Esophagus muscularis mucosa (tissue), 4 donors: Measurements from ENCODE around the gene ADAMTS2. TPM values are rescaled to one million over a fixed set of nuclear protein-coding genes. Genes with fewer than 3 reads are reported as not detected.

Source experiments
- DNase-seq: peaks from one replicate; pipeline ENCODE4 v3.0.0-alpha.2; 2017; ENCODE audit errors: extremely low spot score
- H3K27ac ChIP-seq, 4 donors: fragments of 200-600 bp; sonication (generic); replicated peaks in 1 of 4; 1 replicate in 3 of 4; 2 replicates in 1 of 4; pipeline ENCODE4 v1.5.1; 2016 to 2019; ENCODE audit warnings: mild to moderate bottlenecking in 1 of 4
- H3K27me3 ChIP-seq, 4 donors: fragments of 200-600 bp; sonication (generic); one replicate each; pipeline versions ENCODE4 v1.5.1 to v1.6.0; 2016 to 2019
- H3K36me3 ChIP-seq, 4 donors: fragments of 200-600 bp; sonication (generic); one replicate each; pipeline ENCODE4 v1.5.1; 2016 to 2019
- H3K4me1 ChIP-seq, 4 donors: fragments of 200-600 bp; sonication (generic); one replicate each; pipeline ENCODE4 v1.5.1; 2016 to 2019
- H3K4me3 ChIP-seq, 4 donors: fragments of 200-600 bp; sonication (generic); 1 replicate in 2 of 4; 2 replicates in 2 of 4; pipeline ENCODE4 v1.5.1; 2016 to 2019; ENCODE audit warnings: mild to moderate bottlenecking in 4 of 4, moderate library complexity in 1 of 4
- H3K9me3 ChIP-seq, 4 donors: fragments of 200-600 bp; sonication (generic); 1 replicate in 3 of 4; 2 replicates in 1 of 4; pipeline ENCODE4 v1.5.1; 2016 to 2019
- CTCF ChIP-seq, 3 experiments: fragments of 200-600 bp in 2 of 3; fragments of 450-650 bp in 1 of 3; sonication (generic) in 2 of 3; IDR thresholded peaks; one replicate each; pipeline ENCODE4 v1.5.1; 2017 to 2019; ENCODE audit warnings: antibody characterized with exemption in 3 of 3, mild to moderate bottlenecking in 2 of 3, moderate library complexity in 1 of 3
- EP300 ChIP-seq: sonication (generic); formaldehyde crosslinking; IDR thresholded peaks from one replicate; pipeline ENCODE4 v1.6.1; 2017; ENCODE audit warnings: antibody characterized with exemption
- POLR2A ChIP-seq: fragments of 450-650 bp; IDR thresholded peaks from one replicate; pipeline ENCODE4 v1.6.1; 2017; ENCODE audit warnings: antibody characterized with exemption, moderate library complexity, mild to moderate bottlenecking, low read depth
- POLR2AphosphoS5 ChIP-seq, 2 donors: sonication (generic); formaldehyde crosslinking; IDR thresholded peaks; one replicate each; pipeline ENCODE4 v1.6.1; 2017; ENCODE audit warnings: antibody characterized with exemption in 2 of 2
- WGBS: methylation state at CpG from one replicate; pipeline ENCODE4 v1.1.5; 2018; 5-methylcytosine and 5-hydroxymethylcytosine counted together
- intact Hi-C: fragments of 100-400 bp; cut with DNase I; formaldehyde crosslinking; loops from one replicate; pipeline ENCODE4 v1.15.1; 2023
- total RNA-seq, 4 donors: library from RNA; depleted of rRNA; stranded (reverse); fragments of >200 nt; gene quantifications; one replicate each; pipeline versions ENCODE4 v1.1.0 to v1.2.1, GENCODE V29; 2016

ADAMTS2 gene
- total RNA-seq, 4 donors from 2014 or later = 17.8 to 31.8 (median 21.4) TPM

- intact Hi-C loops = no loop called here
- Histone ChIP-seq H3K36me3 (no peaks in the 10 kb centered on the region), H3K4me3 (no peak overlapping the region), H3K9me3 (no peaks in the 10 kb centered on the region), H3K4me1 (peaks cover 0 to 7% (median 0%) of the 10 kb centered on the region in 4 donors), H3K27me3 (no peaks in the 10 kb centered on the region), H3K27ac (no peak overlapping the region)
- 60% methylated on average over 1 of the region's 4 CpGs for WGBS
- no peak for DNase-seq
- TF ChIP-seq POLR2A (no peak), POLR2AphosphoS5 (IDR thresholded peaks at IDR 0.05) (no peak), CTCF (IDR thresholded peaks at IDR 0.05) (no peak), EP300 (no peak)
These were observed 118.1 kb downstream of the ADAMTS2 start for GRCh38 chr5:179227229-179227579.

DNA sequence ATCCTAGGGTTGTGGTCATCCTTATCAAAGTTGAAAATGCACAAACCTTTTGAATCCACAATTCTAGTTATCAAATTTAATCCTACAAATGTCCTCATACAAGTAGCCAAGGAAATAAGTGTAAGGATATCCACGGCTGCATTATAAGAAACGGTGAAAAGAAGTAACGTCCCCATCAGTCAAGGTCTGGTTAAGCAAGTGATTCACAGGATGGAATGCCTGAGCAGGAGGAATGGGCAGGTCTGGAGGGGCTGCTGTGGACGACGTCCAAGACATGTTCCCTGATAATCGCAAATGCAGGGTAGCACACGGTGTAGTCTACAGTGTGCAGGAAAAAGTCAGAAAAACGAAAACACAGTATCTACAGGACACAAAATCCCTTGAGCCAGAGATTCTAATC, 118.6 kb downstream of the ADAMTS2 start:
- Histone ChIP-seq H3K4me1 (peaks cover 0 to 7% (median 0%) of the 10 kb centered on the region in 4 donors), H3K9me3 (no peaks in the 10 kb centered on the region), H3K27ac (no peak overlapping the region), H3K27me3 (no peaks in the 10 kb centered on the region), H3K4me3 (no peak overlapping the region), H3K36me3 (no peaks in the 10 kb centered on the region)
- DNase-seq = no peak
- no peak for TF ChIP-seq EP300
- no peak for TF ChIP-seq CTCF (IDR thresholded peaks at IDR 0.05)
- no peak for TF ChIP-seq POLR2AphosphoS5 (IDR thresholded peaks at IDR 0.05)
- intact Hi-C loops = no loop called here
- WGBS = 69% methylated on average over 8 of the region's 8 CpGs

DNA sequence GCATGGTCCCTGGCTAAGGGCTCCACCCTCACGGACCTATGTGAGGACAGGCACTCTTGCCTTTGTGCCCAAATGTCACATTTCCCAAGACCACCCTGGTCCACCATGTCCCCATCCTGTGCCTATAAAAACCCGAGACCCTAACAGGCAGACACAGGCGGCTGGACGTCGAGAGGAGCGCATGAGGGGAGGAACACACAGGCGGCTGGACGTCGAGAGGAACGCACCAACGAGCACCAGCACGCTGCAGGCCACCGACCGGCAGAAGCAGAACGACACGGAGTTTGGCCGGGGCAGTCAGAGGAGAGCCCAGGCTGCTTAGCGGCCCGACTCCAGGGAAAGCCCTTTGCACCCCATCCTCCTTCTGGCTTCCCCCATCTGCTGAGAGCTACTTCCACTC, 119.9 kb downstream of the ADAMTS2 start:
- no peaks in the 10 kb centered on the region for H3K27me3 ChIP-seq
- H3K9me3 ChIP-seq = no peaks in the 10 kb centered on the region
- no peak for TF ChIP-seq POLR2A
- no peak for TF ChIP-seq CTCF (IDR thresholded peaks at IDR 0.05)
- no peak for TF ChIP-seq EP300
- no peak for DNase-seq
- H3K4me3 ChIP-seq = no peak overlapping the region
- no peaks in the 10 kb centered on the region for H3K36me3 ChIP-seq
- H3K4me1 ChIP-seq = peaks cover 0 to 7% (median 0%) of the 10 kb centered on the region in 4 donors
- intact Hi-C loops = no loop called here
- 95% methylated on average over 15 of the region's 19 CpGs for WGBS
- no peak overlapping the region for H3K27ac ChIP-seq

GRCh38 chr5:179224741-179225140, 120.5 kb downstream of the ADAMTS2 start:
- TF ChIP-seq POLR2AphosphoS5 (IDR thresholded peaks at IDR 0.05) (no peak), CTCF (IDR thresholded peaks at IDR 0.05) (no peak), POLR2A (no peak), EP300 (no peak)
- no peaks in the 10 kb centered on the region for H3K27me3 ChIP-seq
- no peaks in the 10 kb centered on the region for H3K36me3 ChIP-seq
- no peaks in the 10 kb centered on the region for H3K9me3 ChIP-seq
- no peak overlapping the region for H3K27ac ChIP-seq
- H3K4me3 ChIP-seq = no peak overlapping the region
- DNase-seq = no peak
- intact Hi-C loops = no loop called here
- WGBS = 91% methylated on average over 10 of the region's 10 CpGs
- peaks cover 0 to 7% (median 0%) of the 10 kb centered on the region in 4 donors for H3K4me1 ChIP-seq

DNA sequence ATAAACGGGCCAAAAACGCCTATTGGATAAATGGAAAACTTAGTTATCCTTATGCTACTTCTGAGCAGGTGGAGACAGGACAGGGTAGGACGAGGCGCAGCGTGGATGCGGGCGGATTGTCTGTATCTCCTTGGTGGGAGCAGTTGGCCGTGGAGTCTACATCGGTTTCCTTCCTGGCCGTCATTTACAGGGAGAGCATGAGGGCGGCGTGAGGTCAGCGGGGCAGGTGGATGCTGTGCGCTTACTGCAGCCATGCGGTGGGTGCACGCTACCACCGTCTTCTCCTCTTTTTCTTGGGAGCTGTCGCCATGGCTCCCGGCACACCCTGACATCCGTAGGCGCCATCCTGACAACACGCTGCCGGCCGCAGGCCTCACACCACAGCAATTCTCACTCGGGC, 121.3 kb downstream of the ADAMTS2 start:
- H3K4me3 ChIP-seq = no peak overlapping the region
- H3K27me3 ChIP-seq = no peaks in the 10 kb centered on the region
- H3K36me3 ChIP-seq = no peaks in the 10 kb centered on the region
- H3K4me1 ChIP-seq = peaks cover 0 to 7% (median 0%) of the 10 kb centered on the region in 4 donors
- 97% methylated on average over 24 of the region's 25 CpGs for WGBS
- H3K9me3 ChIP-seq = no peaks in the 10 kb centered on the region
- no peak for DNase-seq
- no peak overlapping the region for H3K27ac ChIP-seq
- intact Hi-C loops = no loop called here
- no peak for TF ChIP-seq CTCF (IDR thresholded peaks at IDR 0.05)
- no peak for TF ChIP-seq EP300
- TF ChIP-seq POLR2AphosphoS5 (IDR thresholded peaks at IDR 0.05) = no peak
- no peak for TF ChIP-seq POLR2A
